ENCODE results near the gene USP33. TPM values are rescaled to one million over a fixed set of nuclear protein-coding genes. Genes with fewer than 3 reads are reported as not detected.

The USP33 gene
- total and polyA plus RNA-seq, 10 of the 15 experiments (the other 5 are each of a cell fraction or from before 2014, with no cell fraction given) = 13.1 to 49.9 (median 32.2) TPM

DNA sequence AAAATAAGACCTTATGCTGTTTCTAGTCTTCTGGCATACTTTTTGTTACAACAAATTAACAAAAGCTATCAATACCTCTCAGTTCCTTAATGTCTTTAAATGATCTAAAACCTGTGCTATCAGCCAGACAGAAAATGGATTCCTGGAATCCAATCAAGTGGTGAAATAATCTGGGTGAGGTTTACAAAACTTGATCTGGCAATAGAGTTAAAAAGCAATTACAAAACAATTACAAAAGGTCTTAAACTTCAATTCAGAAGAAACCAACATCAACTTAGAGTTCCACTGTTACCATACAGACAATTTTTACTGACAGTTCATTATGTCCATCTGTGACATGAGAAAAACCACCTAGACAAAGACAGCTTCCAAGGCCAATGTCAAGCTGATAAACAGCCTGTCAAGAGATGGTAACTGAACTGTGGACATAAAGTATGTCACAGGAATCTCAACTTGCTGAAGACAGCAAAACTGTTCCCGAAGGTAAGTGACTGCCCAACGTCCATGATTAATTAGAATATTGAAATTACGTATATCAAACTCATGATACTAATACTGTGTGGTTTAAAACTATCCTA lies 94.6 kb downstream of the USP33 start:
- ChIA-PET POLR2A (no interaction called here), RAD21 (ENCODE audit: unreplicated experiment) (no interaction called here), SMC1A (ENCODE audit: uncharacterized antibody, unreplicated experiment) (interaction anchor here (0.6 to 1.3 kb wide), 3 partner anchors 9 to 195 kb away, joined by 3 to 5 read pairs (median 4); no protein-coding TSS in a partner anchor), CTCF (interaction anchor here (0.6 to 1.2 kb wide), 2 partner anchors 10 to 16 kb away, joined by 3 read pairs; no protein-coding TSS in a partner anchor)
- FAIRE-seq (no peak), DNase-seq (ENCODE audit: low read depth, low spot score) (no peak), ATAC-seq (no peak)
- intact Hi-C loops (cut with micrococcal nuclease; ENCODE audit: unreplicated experiment) = no loop called here
- Histone ChIP-seq H3K4me1 (ENCODE audit: control insufficient read depth, insufficient read depth, low read length) (peaks cover under 1% of the 10 kb centered on the region; the same call in 1 of the 2 replicates), H3K27me3 (replicated peaks in 1 of 2; ENCODE audit: control insufficient read depth in 2 of 2, insufficient read depth in 2 of 2, low read length in 1 of 2) (no peaks in the 10 kb centered on the region), H2AFZ (ENCODE audit: control insufficient read depth, low read depth, low read length) (no peak overlapping the region), H3K79me2 (ENCODE audit: control insufficient read depth, insufficient read depth, low read length) (peaks cover 86% of the 10 kb centered on the region), H3K36me3 (ENCODE audit: control insufficient read depth in 2 of 2, insufficient read depth in 2 of 2, low read length in 1 of 2) (no peaks in the 10 kb centered on the region; a peak in 2 of 4 replicates), H4K20me1 (ENCODE audit: control insufficient read depth, insufficient read depth) (no peaks in the 10 kb centered on the region), H3K4me3 (no peak overlapping the region), H3K4me2 (ENCODE audit: control insufficient read depth, insufficient read depth) (no peak overlapping the region), H3K27ac (ENCODE audit: control insufficient read depth, insufficient read depth) (no peak overlapping the region), H3K9ac (ENCODE audit: control insufficient read depth, insufficient read depth, low read length) (no peak overlapping the region), H3K9me3 (replicated peaks; ENCODE audit: control insufficient read depth, insufficient read depth, low read length) (no peaks in the 10 kb centered on the region)
- BruUV-seq (replicated peaks) = no TSS peak
- 81% methylated on average over 3 of the region's 3 CpGs for WGBS (ENCODE audit: insufficient coverage, insufficient replicate concordance, low lambda C conversion rate, missing lambda C conversion rate)
- in situ Hi-C loops (cut with MboI) = no loop called here
- TF ChIP-seq ZNF622 (IDR thresholded peaks at IDR 0.05) (no peak), ZNF24 (IDR thresholded peaks at IDR 0.05) (no peak), KDM1A (IDR thresholded peaks at IDR 0.05; ENCODE audit: borderline replicate concordance) (no peak), RELA (IDR thresholded peaks at IDR 0.05; ENCODE audit: borderline replicate concordance, partially characterized antibody) (no peak), CHD4 (IDR thresholded peaks at IDR 0.05) (no peak), MYC (IDR thresholded peaks at IDR 0.05; ENCODE audit: insufficient read depth, insufficient read length, insufficient replicate concordance, low read length, severe bottlenecking) (no peak), FOXK2 (IDR thresholded peaks at IDR 0.05) (no peak), CEBPB (IDR thresholded peaks at IDR 0.05; ENCODE audit: borderline replicate concordance in 1 of 2, low read depth in 2 of 2, low read length in 2 of 2) (no peak)
- TF ChIP-seq, protein P1, sequence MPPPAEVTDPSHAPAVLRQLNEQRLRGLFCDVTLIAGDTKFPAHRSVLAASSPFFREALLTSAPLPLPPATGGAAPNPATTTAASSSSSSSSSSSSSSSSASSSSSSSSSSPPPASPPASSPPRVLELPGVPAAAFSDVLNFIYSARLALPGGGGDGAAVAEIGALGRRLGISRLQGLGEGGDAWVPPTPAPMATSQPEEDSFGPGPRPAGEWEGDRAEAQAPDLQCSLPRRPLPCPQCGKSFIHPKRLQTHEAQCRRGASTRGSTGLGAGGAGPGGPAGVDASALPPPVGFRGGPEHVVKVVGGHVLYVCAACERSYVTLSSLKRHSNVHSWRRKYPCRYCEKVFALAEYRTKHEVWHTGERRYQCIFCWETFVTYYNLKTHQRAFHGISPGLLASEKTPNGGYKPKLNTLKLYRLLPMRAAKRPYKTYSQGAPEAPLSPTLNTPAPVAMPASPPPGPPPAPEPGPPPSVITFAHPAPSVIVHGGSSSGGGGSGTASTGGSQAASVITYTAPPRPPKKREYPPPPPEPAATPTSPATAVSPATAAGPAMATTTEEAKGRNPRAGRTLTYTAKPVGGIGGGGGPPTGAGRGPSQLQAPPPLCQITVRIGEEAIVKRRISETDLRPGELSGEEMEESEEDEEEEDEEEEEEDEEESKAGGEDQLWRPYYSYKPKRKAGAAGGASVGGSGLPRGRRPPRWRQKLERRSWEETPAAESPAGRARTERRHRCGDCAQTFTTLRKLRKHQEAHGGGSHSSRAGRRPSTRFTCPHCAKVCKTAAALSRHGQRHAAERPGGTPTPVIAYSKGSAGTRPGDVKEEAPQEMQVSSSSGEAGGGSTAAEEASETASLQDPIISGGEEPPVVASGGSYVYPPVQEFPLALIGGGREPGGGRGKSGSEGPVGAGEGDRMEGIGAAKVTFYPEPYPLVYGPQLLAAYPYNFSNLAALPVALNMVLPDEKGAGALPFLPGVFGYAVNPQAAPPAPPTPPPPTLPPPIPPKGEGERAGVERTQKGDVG (CRISPR knock-in tag; IDR thresholded peaks at IDR 0.05) = no peak
- TF ChIP-seq, protein P2, sequence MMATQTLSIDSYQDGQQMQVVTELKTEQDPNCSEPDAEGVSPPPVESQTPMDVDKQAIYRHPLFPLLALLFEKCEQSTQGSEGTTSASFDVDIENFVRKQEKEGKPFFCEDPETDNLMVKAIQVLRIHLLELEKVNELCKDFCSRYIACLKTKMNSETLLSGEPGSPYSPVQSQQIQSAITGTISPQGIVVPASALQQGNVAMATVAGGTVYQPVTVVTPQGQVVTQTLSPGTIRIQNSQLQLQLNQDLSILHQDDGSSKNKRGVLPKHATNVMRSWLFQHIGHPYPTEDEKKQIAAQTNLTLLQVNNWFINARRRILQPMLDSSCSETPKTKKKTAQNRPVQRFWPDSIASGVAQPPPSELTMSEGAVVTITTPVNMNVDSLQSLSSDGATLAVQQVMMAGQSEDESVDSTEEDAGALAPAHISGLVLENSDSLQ (IDR thresholded peaks at IDR 0.05) = no peak

All from GM12878 (cell line).